Psoas muscle (tissue), 8 donors: ENCODE results near the gene STARD13. TPM values are rescaled to one million over a fixed set of nuclear protein-coding genes. Genes with fewer than 3 reads are reported as not detected.

Experiments
- ATAC-seq, 4 donors: fragments of 200-7000 bp; cut with Tn5 transposase; one replicate each; pipeline ENCODE4 v1.9.1; 2020; ENCODE audit warnings: moderate library complexity in 3 of 4, mild to moderate bottlenecking in 2 of 4
- DNase-seq, 2 donors: peaks; one replicate each; pipeline ENCODE4 v3.0.0-alpha.2; 2020
- H3K27ac ChIP-seq: fragments of 200-600 bp; one replicate; pipeline ENCODE4 v1.8.0; 2022
- H3K27me3 ChIP-seq, 3 donors: fragments of 200-600 bp in 1 of 3; one replicate each; pipeline versions ENCODE4 v1.6.1 to v1.8.0; 2013 to 2022; ENCODE audit warnings: low read length in 2 of 3, mild to moderate bottlenecking in 2 of 3, moderate library complexity in 1 of 3; ENCODE audit not compliant: insufficient read depth in 3 of 3
- H3K36me3 ChIP-seq, 2 donors: fragments of 200-600 bp in 1 of 2; one replicate each; pipeline versions ENCODE4 v1.6.1 to v1.8.0; 2013 to 2022; ENCODE audit warnings: low read depth in 1 of 2, mild to moderate bottlenecking in 1 of 2, moderate library complexity in 1 of 2; ENCODE audit not compliant: insufficient read depth in 1 of 2
- H3K4me1 ChIP-seq: fragments of 200-600 bp; one replicate; pipeline ENCODE4 v1.8.0; 2022
- H3K4me3 ChIP-seq: fragments of 200-600 bp; one replicate; pipeline ENCODE4 v1.8.0; 2022; ENCODE audit warnings: mild to moderate bottlenecking
- H3K9me3 ChIP-seq: fragments of 200-600 bp; one replicate; pipeline ENCODE4 v1.8.0; 2022
- CTCF ChIP-seq: fragments of 200-600 bp; IDR thresholded peaks from one replicate; pipeline ENCODE4 v1.8.0; 2022; ENCODE audit warnings: antibody characterized with exemption
- WGBS, 3 donors: extraction: QIAGEN DNeasy Blood & Tissue Kit; methylation state at CpG; one replicate each; pipeline versions ENCODE4 v1.1.6 to v1.1.7; 2013; 5-methylcytosine and 5-hydroxymethylcytosine counted together
- intact Hi-C, 2 donors: fragments of 100-400 bp; cut with DNase I; formaldehyde crosslinking; loops; one replicate each; pipeline versions ENCODE4 v1.11.0 to v1.14.2; 2022
- polyA plus RNA-seq, 3 donors: library from polyadenylated mRNA; stranded (reverse); fragments of 200-250 nt; gene quantifications; one replicate each; pipeline ENCODE4 v1.2.3, GENCODE V29; 2013
- total RNA-seq, 4 donors: library from RNA; stranded (reverse); fragmentation: NEBNext Ultra II Directional in 2 of 4; extraction: Animal tissue kit (Norgen Biotek cat#: 25700) in 2 of 4; gene quantifications; one replicate each; pipeline versions ENCODE4 v1.2.1 to v1.2.4, GENCODE V29; 2021 to 2023
- donor health status: healthy with polysubstance abuse.
- donor health status: DM: no; HTN: no; CAD: no; lungs with moderate emphysema.
- donor health status: Bipolar disorder and iron deficiency.
- donor health status: healthy.
- donor health status: DM: yes; HTN: yes; CAD: no.
- donor health status: DM: no; HTN: no; CAD: no.
- donor health status: DM: no; HTN: no; CAD: no.
- donor health status: DM: yes; HTN: yes; CAD: no.

Gene STARD13
- total and polyA plus RNA-seq, 7 donors = 2.3 to 9.2 (median 5.6) TPM

- intact Hi-C loops = loop anchor here in 1 of 2 donors (5.0 kb wide), 1 partner anchor 37 kb away; no protein-coding TSS in a partner anchor
These were observed 150.5 kb downstream of the STARD13 start for GRCh38 chr13:33135097-33135496.

GRCh38 chr13:33134213-33134612 is 151.3 kb downstream of the STARD13 start:
- TF ChIP-seq CTCF = no peak
- H3K4me3 ChIP-seq = no peak overlapping the region
- 81 to 91% (median 87%) methylated on average over 3 of the region's 3 CpGs for WGBS, 3 donors
- no peak for DNase-seq
- intact Hi-C loops = no loop called here
- H3K27ac ChIP-seq = no peak overlapping the region
- no peaks in the 10 kb centered on the region for H3K27me3 ChIP-seq
- peaks cover 25% of the 10 kb centered on the region for H3K4me1 ChIP-seq
- no peaks in the 10 kb centered on the region for H3K36me3 ChIP-seq
- H3K9me3 ChIP-seq = no peaks in the 10 kb centered on the region
- peak in 2 of 4 donors; percentile 61 to 73 for ATAC-seq

More at GRCh38 chr13:33135097-33135496, 150.5 kb downstream of the STARD13 start:
- ATAC-seq (no peak), DNase-seq (no peak)
- Histone ChIP-seq H3K36me3 (no peaks in the 10 kb centered on the region), H3K9me3 (no peaks in the 10 kb centered on the region), H3K27ac (no peak overlapping the region), H3K27me3 (no peaks in the 10 kb centered on the region), H3K4me3 (no peak overlapping the region), H3K4me1 (peaks cover 34% of the 10 kb centered on the region)
- 56 to 71% (median 61%) methylated on average over 1 of the region's 1 CpG for whole genome bisulfite sequencing, 3 donors
- TF ChIP-seq CTCF = no peak

GRCh38 chr13:33132644-33133440 is 152.7 kb downstream of the STARD13 start:
- intact Hi-C loops = no loop called here
- no peak for ATAC-seq
- peaks cover 0 to 8% of the 10 kb centered on the region in 2 donors for H3K36me3 ChIP-seq
- 80 to 93% (median 90%) methylated on average over 1 of the region's 1 CpG for WGBS, 3 donors
- H3K27me3 ChIP-seq = no peaks in the 10 kb centered on the region
- peaks cover 14% of the 10 kb centered on the region for H3K4me1 ChIP-seq
- no peak overlapping the region for H3K4me3 ChIP-seq
- H3K9me3 ChIP-seq = no peaks in the 10 kb centered on the region
- TF ChIP-seq CTCF = no peak
- no peak overlapping the region for H3K27ac ChIP-seq
- DNase-seq = no peak

- no peaks in the 10 kb centered on the region for H3K9me3 ChIP-seq
- no peak overlapping the region for H3K27ac ChIP-seq
- ATAC-seq (no peak), DNase-seq (no peak)
- no peak for TF ChIP-seq CTCF
- peaks cover 0 to 8% of the 10 kb centered on the region in 2 donors for H3K36me3 ChIP-seq
- WGBS, 3 donors = 94 to 96% (median 95%) methylated on average over 20 of the region's 20 CpGs
- H3K27me3 ChIP-seq = no peaks in the 10 kb centered on the region
- peaks cover 40% of the 10 kb centered on the region for H3K4me1 ChIP-seq
- H3K4me3 ChIP-seq = no peak overlapping the region
- intact Hi-C loops = loop anchor here (5.0 to 10.0 kb wide), 3 partner anchors 155 to 415 kb away; partner anchors contain the start of gene STARD13 (in 1 of the 2)
These were observed 155.7 kb downstream of the STARD13 start for GRCh38 chr13:33129886-33130285.
